GM18499 (cell line): ENCODE data around the gene CCDC57.

ENCODE experiments used
- ATAC-seq: cut with Tn5 transposase; IDR thresholded peaks from one replicate; pipeline ENCODE4 v1.9.1; 2021; ENCODE audit warnings: moderate number of reproducible peaks; ENCODE audit not compliant: insufficient read depth, unreplicated experiment

The CCDC57 gene

DNA sequence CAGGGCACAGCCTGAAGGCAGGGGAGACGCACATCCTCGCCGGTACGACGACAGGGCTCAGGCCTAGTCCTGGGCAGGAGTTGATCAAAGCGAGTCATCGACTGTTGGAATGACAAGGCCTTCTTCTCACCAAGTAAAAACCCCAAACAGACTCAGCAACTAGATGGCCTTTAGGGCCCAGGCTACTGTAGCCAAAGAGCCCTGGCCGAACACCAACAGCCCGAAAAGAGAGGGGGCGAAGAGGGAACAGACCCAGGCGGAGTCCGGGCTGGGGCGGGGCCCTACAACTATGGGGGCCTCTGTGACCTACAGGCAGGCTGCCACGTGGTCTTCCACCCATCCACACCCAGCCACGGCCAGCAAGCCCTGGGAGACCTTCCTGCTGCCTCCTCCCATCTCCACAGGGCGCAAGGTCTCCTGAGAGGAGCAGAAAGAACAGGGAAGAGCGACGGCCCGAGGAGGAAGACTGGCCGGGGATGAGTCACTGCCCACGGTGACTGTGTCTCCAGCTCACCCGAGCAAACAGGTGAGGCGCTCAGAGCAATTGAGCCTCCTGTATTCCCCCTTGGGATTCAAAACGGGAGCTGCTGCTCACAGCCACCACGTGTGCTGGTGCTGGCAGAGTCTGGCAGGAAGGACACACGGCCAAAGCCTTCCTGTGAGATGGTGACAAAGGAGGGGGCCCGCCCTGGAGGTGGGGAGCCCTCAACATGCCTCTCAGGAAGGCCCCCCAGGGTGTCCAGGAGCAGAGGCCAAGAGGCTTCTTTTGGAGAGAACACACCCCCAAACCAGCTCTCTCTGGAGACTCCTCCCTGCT lies 33.9 kb upstream of the CCDC57 start:
- ATAC-seq = no peak

GRCh38 chr17:82246040-82246364 lies 33.4 kb upstream of the CCDC57 start:
- ATAC-seq = no peak

DNA sequence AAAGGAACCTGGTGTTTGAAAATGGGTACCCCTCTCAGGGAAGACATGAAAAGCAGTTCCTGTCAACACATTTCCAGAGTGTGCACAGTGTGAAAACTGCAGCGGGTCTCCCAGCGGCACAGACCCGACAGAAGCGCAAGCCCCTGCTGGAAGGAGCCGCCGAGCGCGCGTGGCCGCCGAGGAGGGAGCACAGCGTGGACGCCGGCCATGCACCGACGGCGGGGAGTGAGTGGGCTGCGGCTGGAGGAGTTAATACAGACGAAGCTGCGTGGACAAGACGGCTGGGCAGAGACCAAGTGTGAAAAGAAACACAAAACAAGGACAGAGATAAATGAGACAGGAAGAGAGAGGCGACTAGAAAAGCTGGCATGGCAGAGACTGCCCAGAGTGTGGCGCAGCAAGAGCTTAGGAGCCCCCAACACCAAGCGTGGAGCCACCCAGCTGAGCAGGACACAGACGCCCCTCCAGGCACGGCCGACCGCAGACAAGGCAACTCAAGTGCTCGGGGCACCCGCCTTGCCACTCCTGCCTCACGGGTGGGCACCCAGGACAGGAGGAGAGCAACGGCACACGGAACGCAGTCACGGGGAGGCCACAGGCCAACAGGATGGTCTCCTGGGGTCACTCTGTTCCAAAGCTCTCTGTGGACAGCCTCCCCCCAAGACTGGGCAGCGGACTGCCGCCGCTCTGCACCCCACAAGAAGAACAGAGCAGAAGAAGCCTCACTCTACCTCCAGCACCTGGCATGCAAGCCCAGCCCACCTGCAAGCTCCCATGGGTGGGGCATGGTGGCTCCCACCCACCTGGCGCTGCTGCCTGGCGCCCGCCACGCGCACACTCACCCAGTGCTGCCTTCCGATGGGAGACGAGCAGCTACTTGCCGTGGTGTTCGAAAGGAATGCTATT lies 32.7 kb upstream of the CCDC57 start:
- no peak for ATAC-seq

GRCh38 chr17:82244413-82245133 lies 31.9 kb upstream of the CCDC57 start:
- no peak for ATAC-seq

GRCh38 chr17:82243648-82244412 lies 31.2 kb upstream of the CCDC57 start:
- ATAC-seq = no peak

DNA sequence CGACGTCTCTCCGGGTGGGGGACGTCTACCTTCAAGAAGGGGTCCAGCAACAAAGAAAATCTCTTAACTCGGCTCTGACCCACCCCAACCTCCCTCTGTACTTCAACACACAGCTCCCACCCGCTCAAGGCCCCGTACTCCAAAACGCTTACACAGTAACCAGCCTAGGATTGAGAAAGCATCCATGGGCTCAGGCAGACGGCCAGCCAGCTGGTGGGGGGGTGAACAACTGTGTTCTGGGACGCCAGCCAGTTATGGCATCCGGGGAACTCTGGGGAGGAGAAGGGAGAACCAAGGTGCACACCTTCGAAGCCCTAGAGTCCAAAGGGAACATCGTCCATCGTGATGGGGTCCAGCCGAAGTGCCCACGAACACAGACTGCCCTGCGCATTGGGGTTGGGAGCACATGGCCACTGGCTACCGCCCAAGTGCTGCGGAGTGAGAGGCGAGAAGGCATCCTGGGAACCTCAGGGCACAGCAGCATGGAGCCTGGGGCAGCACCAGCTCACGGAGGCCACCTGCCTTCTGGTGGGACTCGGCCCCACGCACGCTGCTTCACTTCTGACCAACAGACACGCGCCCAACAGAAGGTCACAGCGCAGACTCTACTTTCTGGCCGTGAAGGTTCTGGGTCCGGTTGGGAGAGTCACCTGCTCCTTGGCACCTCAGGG lies 30.5 kb upstream of the CCDC57 start:
- no peak for ATAC-seq

- no peak for ATAC-seq
Measured at GRCh38 chr17:82242698-82242976, 30.0 kb upstream of the CCDC57 start.

GRCh38 chr17:82241926-82242697 lies 29.5 kb upstream of the CCDC57 start:
- ATAC-seq = no peak

- ATAC-seq = no peak
Measured at GRCh38 chr17:82241183-82241925, 28.7 kb upstream of the CCDC57 start.

- no peak for ATAC-seq
Measured at GRCh38 chr17:82240506-82241182, 28.0 kb upstream of the CCDC57 start.

DNA sequence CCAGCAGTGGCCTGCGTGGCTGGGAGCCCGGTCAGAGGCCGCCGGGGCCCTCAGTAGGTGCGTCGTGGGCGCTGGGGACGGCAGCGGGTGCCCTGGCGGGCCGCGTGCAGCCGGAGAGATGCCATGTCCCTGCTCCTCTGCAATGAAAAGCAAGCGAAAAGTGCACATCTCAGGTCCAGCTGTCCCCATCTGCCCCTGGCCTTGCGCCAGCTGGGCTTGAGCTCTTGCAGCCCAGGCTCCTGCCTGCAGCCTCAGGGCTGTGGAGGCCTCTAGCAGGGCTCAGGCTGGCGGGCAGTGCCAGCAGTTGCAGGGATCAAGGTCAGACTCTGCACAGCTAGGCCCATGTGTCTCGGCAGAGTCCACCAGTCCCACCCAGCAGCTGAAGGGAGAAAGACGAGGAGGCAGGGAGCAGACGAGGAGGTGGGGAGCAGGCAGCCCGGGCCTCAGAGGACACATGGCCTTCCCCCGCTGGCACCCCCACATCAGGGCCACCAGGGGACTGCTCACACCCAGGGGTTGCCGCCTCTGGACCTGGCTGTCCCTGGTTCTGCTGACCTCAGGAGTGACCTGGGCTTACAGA lies 27.4 kb upstream of the CCDC57 start:
- no peak for ATAC-seq

GRCh38 chr17:82239401-82239925 lies 26.8 kb upstream of the CCDC57 start:
- ATAC-seq = no peak

DNA sequence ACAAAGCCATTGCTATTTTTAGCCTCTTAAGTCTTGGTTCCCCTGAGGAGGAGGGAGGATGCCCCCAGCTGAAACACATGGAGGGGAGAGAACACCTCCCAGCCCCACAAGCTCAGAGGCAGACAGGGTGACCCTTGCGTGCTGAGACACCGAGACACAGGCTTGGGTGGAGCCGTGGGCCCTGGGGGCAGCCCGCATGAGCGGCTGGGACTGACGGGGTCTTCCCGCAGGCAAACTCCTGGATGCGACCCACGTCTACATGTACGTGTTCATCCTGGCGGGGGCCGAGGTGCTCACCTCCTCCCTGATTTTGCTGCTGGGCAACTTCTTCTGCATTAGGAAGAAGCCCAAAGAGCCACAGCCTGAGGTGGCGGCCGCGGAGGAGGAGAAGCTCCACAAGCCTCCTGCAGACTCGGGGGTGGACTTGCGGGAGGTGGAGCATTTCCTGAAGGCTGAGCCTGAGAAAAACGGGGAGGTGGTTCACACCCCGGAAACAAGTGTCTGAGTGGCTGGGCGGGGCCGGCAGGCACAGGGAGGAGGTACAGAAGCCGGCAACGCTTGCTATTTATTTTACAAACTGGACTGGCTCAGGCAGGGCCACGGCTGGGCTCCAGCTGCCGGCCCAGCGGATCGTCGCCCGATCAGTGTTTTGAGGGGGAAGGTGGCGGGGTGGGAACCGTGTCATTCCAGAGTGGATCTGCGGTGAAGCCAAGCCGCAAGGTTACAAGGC lies 26.0 kb upstream of the CCDC57 start:
- no peak for ATAC-seq

- ATAC-seq = no peak
Measured at GRCh38 chr17:82237746-82238471, 25.3 kb upstream of the CCDC57 start.

- ATAC-seq = no peak
Measured at GRCh38 chr17:82237083-82237745, 24.6 kb upstream of the CCDC57 start.
